Panc1 (cell line): ENCODE results near the gene CCNA2. TPM values are rescaled to one million over a fixed set of nuclear protein-coding genes. Genes with fewer than 3 reads are reported as not detected.

ENCODE experiments used
- ATAC-seq: fragments of 200-7000 bp; cut with Tn5 transposase; 2 replicates; pipeline ENCODE4 v1.9.1; 2020; ENCODE audit warnings: mild to moderate bottlenecking, moderate library complexity
- BruUV-seq: library from RNA; stranded (reverse); fragments of 400-500 nt; replicated peaks from 2 replicates; lab custom pipeline; 2021; lab: Mats Ljungman, UMichigan
- CTCF ChIA-PET: fragments of 300-600 bp; sonication (Branson Sonifier 250); formaldehyde crosslinking; loops from one replicate; lab custom pipeline; 2022; ENCODE audit warnings: antibody characterized with exemption; lab: Charles Lee
- POLR2A ChIA-PET: fragments of 300-600 bp; sonication (Branson Sonifier 250); formaldehyde crosslinking; loops from one replicate; lab custom pipeline; 2022; ENCODE audit warnings: antibody characterized with exemption; lab: Charles Lee
- DNase-seq: peaks from one replicate; pipeline ENCODE4 v3.0.0-alpha.2; 2010; ENCODE audit warnings: low read depth, low spot score
- H3K27ac ChIP-seq: 2 replicates; pipeline ENCODE4 v1.5.1; 2011; ENCODE audit warnings: mild to moderate bottlenecking, low read length, inconsistent platforms
- H3K27me3 ChIP-seq: fragments of 200-500 bp; sonication (Bioruptor generic); 2 replicates; pipeline ENCODE4 v1.6.0; 2014; ENCODE audit warnings: low read length, inconsistent platforms; ENCODE audit not compliant: control insufficient read depth, insufficient read depth
- H3K36me3 ChIP-seq: fragments of 200-500 bp; sonication (Bioruptor generic); 2 replicates; pipeline ENCODE4 v1.5.1; 2014; ENCODE audit warnings: inconsistent platforms, mild to moderate bottlenecking, low read length, moderate library complexity; ENCODE audit not compliant: control insufficient read depth, insufficient read depth
- H3K4me1 ChIP-seq: 2 replicates; pipeline ENCODE4 v1.5.1; 2011; ENCODE audit warnings: inconsistent platforms, mild to moderate bottlenecking, low read length, moderate library complexity; ENCODE audit not compliant: control insufficient read depth, insufficient read depth
- H3K4me3 ChIP-seq, 2 experiments: 2 replicates each; pipeline ENCODE4 v1.5.1; 2011 to 2012; ENCODE audit warnings: low read depth in 2 of 2, low read length in 2 of 2, mild to moderate bottlenecking in 2 of 2, inconsistent platforms in 1 of 2, moderate library complexity in 1 of 2
- H3K9me3 ChIP-seq: fragments of 200-500 bp; sonication (Bioruptor generic); 2 replicates; pipeline ENCODE4 v1.5.1; 2014; ENCODE audit warnings: low read depth, mild to moderate bottlenecking, inconsistent platforms, low read length, moderate library complexity; ENCODE audit not compliant: control insufficient read depth, insufficient read depth
- POLR2AphosphoS5 ChIP-seq: IDR thresholded peaks from 2 replicates; pipeline ENCODE4 v1.6.1; 2012; ENCODE audit warnings: mild to moderate bottlenecking, low read depth, low read length, moderate library complexity
- SIN3A ChIP-seq: IDR thresholded peaks from 2 replicates; pipeline ENCODE4 v1.6.1; 2012; ENCODE audit warnings: low read depth, mild to moderate bottlenecking, low read length, moderate library complexity, borderline replicate concordance; ENCODE audit not compliant: insufficient read depth
- TCF7L2 ChIP-seq: IDR thresholded peaks from 2 replicates; pipeline ENCODE4 v1.6.1; 2011; ENCODE audit warnings: mild to moderate bottlenecking, low read depth, low read length, inconsistent platforms
- in situ Hi-C: cut with HindIII; loops from 2 replicates; pipeline ENCODE4 v1.10.0; 2016; ENCODE audit warnings: low sequenced_read_pairs, low pct_unique_long_range_greater_than_20kb
- intact Hi-C: fragments of 100-400 bp; cut with micrococcal nuclease; formaldehyde crosslinking; loops from one replicate; pipeline ENCODE4 v1.10.0; 2022; ENCODE audit not compliant: unreplicated experiment
- total RNA-seq: library from RNA; stranded (reverse); gene quantifications from one replicate; pipeline ENCODE4 v1.2.1, GENCODE V29; 2021; ENCODE audit not compliant: unreplicated experiment
- TF ChIP-seq, protein P1 (sequence below), 2 experiments: IDR thresholded peaks; 2 replicates each; pipeline ENCODE4 v1.6.1; 2011 to 2012; ENCODE audit warnings: low read depth in 2 of 2, control low read depth in 1 of 2, low read length in 1 of 2, mild to moderate bottlenecking in 1 of 2, moderate library complexity in 1 of 2; ENCODE audit not compliant: insufficient read depth in 1 of 2
- TF ChIP-seq, protein P2 (sequence below): fragments of 450-650 bp; IDR thresholded peaks from 2 replicates; pipeline ENCODE4 v1.5.1; 2017; ENCODE audit warnings: mild to moderate bottlenecking

The CCNA2 gene
- total RNA-seq, 1 experiment from 2014 or later = 31.8 TPM

DNA sequence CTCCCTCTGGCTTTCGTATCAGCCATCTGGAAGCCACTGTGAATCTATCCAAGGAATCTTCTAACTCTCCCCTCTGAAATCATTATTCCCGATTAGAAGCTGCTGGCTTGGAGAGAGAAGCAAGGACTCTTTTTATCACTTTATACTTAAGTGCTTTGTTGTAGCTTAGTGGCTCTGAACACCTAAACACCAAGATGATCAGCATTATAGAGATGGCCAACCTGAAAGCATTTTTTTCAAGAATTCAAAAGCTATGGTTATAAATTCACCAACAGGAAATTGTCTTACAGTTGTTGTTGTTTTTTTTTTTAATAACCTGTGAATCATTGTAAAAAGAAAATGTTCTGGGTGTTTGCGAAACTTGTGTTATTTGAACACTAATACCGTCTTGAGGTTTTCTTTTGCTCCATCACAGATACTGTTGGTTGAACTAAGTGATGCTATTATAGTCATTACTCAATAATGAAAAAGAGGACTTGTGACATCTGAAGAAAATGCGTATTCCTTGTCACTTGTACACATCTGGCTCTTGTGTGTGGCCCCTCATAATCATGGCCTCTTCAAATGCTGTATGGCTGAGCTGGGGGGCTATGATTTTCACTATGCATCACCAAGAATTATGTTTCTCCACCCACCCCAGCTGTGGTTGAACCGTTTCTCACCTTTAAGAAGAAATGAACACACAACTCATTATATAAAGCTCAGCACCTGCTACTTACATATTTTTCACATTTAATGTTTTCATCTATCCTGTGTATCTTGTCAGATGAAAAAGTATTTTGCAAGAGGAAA lies 46.9 kb downstream of the CCNA2 start:
- no peak for DNase-seq
- no peak overlapping the region for H3K27ac ChIP-seq
- H3K4me3 ChIP-seq = no peak overlapping the region
- BruUV-seq = no TSS peak
- no peaks in the 10 kb centered on the region for H3K9me3 ChIP-seq
- no peak for ATAC-seq
- intact Hi-C loops = no loop called here
- ChIA-PET CTCF (no interaction called here), POLR2A (no interaction called here)
- no peaks in the 10 kb centered on the region; the same call in 1 of the 2 replicates for H3K27me3 ChIP-seq
- in situ Hi-C loops = no loop called here
- H3K4me1 ChIP-seq = no peaks in the 10 kb centered on the region
- no peaks in the 10 kb centered on the region for H3K36me3 ChIP-seq
- no peak for TF ChIP-seq SIN3A
- no peak for TF ChIP-seq TCF7L2
- TF ChIP-seq POLR2AphosphoS5 = no peak
- TF ChIP-seq, protein P1, sequence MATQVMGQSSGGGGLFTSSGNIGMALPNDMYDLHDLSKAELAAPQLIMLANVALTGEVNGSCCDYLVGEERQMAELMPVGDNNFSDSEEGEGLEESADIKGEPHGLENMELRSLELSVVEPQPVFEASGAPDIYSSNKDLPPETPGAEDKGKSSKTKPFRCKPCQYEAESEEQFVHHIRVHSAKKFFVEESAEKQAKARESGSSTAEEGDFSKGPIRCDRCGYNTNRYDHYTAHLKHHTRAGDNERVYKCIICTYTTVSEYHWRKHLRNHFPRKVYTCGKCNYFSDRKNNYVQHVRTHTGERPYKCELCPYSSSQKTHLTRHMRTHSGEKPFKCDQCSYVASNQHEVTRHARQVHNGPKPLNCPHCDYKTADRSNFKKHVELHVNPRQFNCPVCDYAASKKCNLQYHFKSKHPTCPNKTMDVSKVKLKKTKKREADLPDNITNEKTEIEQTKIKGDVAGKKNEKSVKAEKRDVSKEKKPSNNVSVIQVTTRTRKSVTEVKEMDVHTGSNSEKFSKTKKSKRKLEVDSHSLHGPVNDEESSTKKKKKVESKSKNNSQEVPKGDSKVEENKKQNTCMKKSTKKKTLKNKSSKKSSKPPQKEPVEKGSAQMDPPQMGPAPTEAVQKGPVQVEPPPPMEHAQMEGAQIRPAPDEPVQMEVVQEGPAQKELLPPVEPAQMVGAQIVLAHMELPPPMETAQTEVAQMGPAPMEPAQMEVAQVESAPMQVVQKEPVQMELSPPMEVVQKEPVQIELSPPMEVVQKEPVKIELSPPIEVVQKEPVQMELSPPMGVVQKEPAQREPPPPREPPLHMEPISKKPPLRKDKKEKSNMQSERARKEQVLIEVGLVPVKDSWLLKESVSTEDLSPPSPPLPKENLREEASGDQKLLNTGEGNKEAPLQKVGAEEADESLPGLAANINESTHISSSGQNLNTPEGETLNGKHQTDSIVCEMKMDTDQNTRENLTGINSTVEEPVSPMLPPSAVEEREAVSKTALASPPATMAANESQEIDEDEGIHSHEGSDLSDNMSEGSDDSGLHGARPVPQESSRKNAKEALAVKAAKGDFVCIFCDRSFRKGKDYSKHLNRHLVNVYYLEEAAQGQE (IDR thresholded peaks at IDR 0.05; ENCODE audit: insufficient read depth in 1 of 2, low read depth in 2 of 2, low read length in 1 of 2) = no peak
- TF ChIP-seq, protein P2, sequence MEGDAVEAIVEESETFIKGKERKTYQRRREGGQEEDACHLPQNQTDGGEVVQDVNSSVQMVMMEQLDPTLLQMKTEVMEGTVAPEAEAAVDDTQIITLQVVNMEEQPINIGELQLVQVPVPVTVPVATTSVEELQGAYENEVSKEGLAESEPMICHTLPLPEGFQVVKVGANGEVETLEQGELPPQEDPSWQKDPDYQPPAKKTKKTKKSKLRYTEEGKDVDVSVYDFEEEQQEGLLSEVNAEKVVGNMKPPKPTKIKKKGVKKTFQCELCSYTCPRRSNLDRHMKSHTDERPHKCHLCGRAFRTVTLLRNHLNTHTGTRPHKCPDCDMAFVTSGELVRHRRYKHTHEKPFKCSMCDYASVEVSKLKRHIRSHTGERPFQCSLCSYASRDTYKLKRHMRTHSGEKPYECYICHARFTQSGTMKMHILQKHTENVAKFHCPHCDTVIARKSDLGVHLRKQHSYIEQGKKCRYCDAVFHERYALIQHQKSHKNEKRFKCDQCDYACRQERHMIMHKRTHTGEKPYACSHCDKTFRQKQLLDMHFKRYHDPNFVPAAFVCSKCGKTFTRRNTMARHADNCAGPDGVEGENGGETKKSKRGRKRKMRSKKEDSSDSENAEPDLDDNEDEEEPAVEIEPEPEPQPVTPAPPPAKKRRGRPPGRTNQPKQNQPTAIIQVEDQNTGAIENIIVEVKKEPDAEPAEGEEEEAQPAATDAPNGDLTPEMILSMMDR = no peak

DNA sequence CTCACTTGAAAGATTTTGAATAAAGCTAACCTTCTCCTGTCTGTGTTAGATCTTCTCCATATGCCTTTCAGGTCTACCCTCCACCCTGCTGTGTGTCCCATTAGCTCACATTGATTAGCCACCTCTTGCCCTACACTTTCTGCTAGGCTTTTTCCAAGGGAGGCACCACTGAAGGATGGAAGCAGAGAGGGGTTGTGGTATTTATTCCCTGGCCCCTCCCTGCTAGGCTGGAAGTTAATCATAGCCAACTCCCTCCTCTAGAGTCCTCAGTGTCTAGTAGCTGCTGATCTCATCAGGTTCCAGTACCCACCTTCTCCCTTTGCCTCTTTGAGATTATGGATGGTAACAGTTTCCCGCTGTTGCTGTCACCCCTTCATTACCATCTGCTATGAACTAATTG lies 49.8 kb downstream of the CCNA2 start:
- POLR2A ChIA-PET = no interaction called here
- in situ Hi-C loops (no loop called here), intact Hi-C loops (no loop called here)
- H3K4me3 ChIP-seq = no peak overlapping the region
- H3K36me3 ChIP-seq = no peaks in the 10 kb centered on the region
- no peak for ATAC-seq
- H3K4me1 ChIP-seq = no peaks in the 10 kb centered on the region
- no peak overlapping the region for H3K27ac ChIP-seq
- peaks cover 2% of the 10 kb centered on the region; the same call in 1 of the 2 replicates for H3K27me3 ChIP-seq
- no peak for DNase-seq
- TF ChIP-seq, protein P2 = no peak
- TF ChIP-seq SIN3A (no peak), POLR2AphosphoS5 (no peak), TCF7L2 (no peak)
- TF ChIP-seq, protein P1 (IDR thresholded peaks at IDR 0.05; ENCODE audit: insufficient read depth in 1 of 2, low read depth in 2 of 2, low read length in 1 of 2) = no peak
- CTCF ChIA-PET = no interaction called here
- no TSS peak for BruUV-seq
- no peaks in the 10 kb centered on the region for H3K9me3 ChIP-seq
